Glutamatergic neuron (in vitro differentiated cells): Measurements from ENCODE around the gene BMP8B. TPM values are rescaled to one million over a fixed set of nuclear protein-coding genes. Genes with fewer than 3 reads are reported as not detected.
"Not testable (repeated sequence)": the region's sequence is repeated elsewhere in the genome, so short reads cannot be mapped to it uniquely, and the experiment has no call there.

Source experiments
- DNase-seq: peaks from one replicate; pipeline ENCODE4 v3.0.0; 2022
- H3K27ac Mint-ChIP-seq: one replicate; pipeline ENCODE4 v1.8.0; 2020; ENCODE audit warnings: mild to moderate bottlenecking, mixed read lengths, inconsistent platforms; ENCODE audit not compliant: unreplicated experiment
- H3K27me3 Mint-ChIP-seq: one replicate; pipeline ENCODE4 v1.8.0; 2020; ENCODE audit warnings: mild to moderate bottlenecking, moderate library complexity, mixed read lengths, inconsistent platforms; ENCODE audit not compliant: unreplicated experiment
- H3K36me3 Mint-ChIP-seq: one replicate; pipeline ENCODE4 v1.8.0; 2020; ENCODE audit warnings: mild to moderate bottlenecking, mixed read lengths, inconsistent platforms; ENCODE audit not compliant: unreplicated experiment
- H3K4me1 Mint-ChIP-seq: one replicate; pipeline ENCODE4 v1.8.0; 2020; ENCODE audit warnings: mild to moderate bottlenecking, low read depth, mixed read lengths, inconsistent platforms; ENCODE audit not compliant: unreplicated experiment
- H3K4me3 Mint-ChIP-seq: one replicate; pipeline ENCODE4 v1.8.0; 2020; ENCODE audit warnings: mild to moderate bottlenecking, mixed read lengths, inconsistent platforms; ENCODE audit not compliant: unreplicated experiment
- H3K9me3 Mint-ChIP-seq: one replicate; pipeline ENCODE4 v1.8.0; 2020; ENCODE audit warnings: mild to moderate bottlenecking, moderate library complexity, mixed read lengths, inconsistent platforms; ENCODE audit not compliant: unreplicated experiment
- CTCF ChIP-seq: fragments of 200-600 bp; sonication (generic); IDR thresholded peaks from one replicate; pipeline ENCODE4 v1.5.0; 2021; ENCODE audit not compliant: partially characterized antibody, unreplicated experiment
- total RNA-seq: library from RNA; stranded (reverse); fragmentation: NEBNext Ultra II Directional; extraction: Animal tissue kit (Norgen Biotek cat#: 25700); gene quantifications from one replicate; pipeline ENCODE4 v1.2.1, GENCODE V29; 2021; ENCODE audit not compliant: unreplicated experiment

Gene BMP8B
- total RNA-seq, 1 donor from 2014 or later = 0.12 TPM

- Mint-ChIP-seq H3K27ac (no peak overlapping the region), H3K4me3 (no peak overlapping the region), H3K27me3 (no peaks in the 10 kb centered on the region), H3K36me3 (no peaks in the 10 kb centered on the region), H3K4me1 (peaks cover 5% of the 10 kb centered on the region), H3K9me3 (peaks cover 2% of the 10 kb centered on the region)
- TF ChIP-seq CTCF = no peak
- DNase-seq = no peak
These were observed 38.5 kb upstream of the BMP8B start for GRCh38 chr1:39827201-39827600.

GRCh38 chr1:39826583-39826982 is 37.9 kb upstream of the BMP8B start:
- Mint-ChIP-seq H3K9me3 (peaks cover 2% of the 10 kb centered on the region), H3K36me3 (no peaks in the 10 kb centered on the region), H3K4me1 (peaks cover 5% of the 10 kb centered on the region), H3K27ac (no peak overlapping the region), H3K27me3 (no peaks in the 10 kb centered on the region), H3K4me3 (no peak overlapping the region)
- TF ChIP-seq CTCF = no peak
- DNase-seq = no peak

- no peak for DNase-seq
- Mint-ChIP-seq H3K4me3 (no peak overlapping the region), H3K9me3 (peaks cover 2% of the 10 kb centered on the region), H3K36me3 (no peaks in the 10 kb centered on the region), H3K27ac (no peak overlapping the region), H3K27me3 (no peaks in the 10 kb centered on the region), H3K4me1 (peaks cover 5% of the 10 kb centered on the region)
- TF ChIP-seq CTCF = no peak
These were observed 36.8 kb upstream of the BMP8B start for GRCh38 chr1:39825432-39825941.

GRCh38 chr1:39823450-39823849 is 34.8 kb upstream of the BMP8B start:
- not testable (repeated sequence) for H3K9me3 Mint-ChIP-seq, H3K36me3 Mint-ChIP-seq, H3K4me1 Mint-ChIP-seq

GRCh38 chr1:39822146-39822545 is 33.5 kb upstream of the BMP8B start:
- Mint-ChIP-seq H3K27me3 (no peaks in the 10 kb centered on the region), H3K36me3 (no peaks in the 10 kb centered on the region), H3K9me3 (peaks cover 1% of the 10 kb centered on the region), H3K27ac (no peak overlapping the region), H3K4me1 (peaks cover 3% of the 10 kb centered on the region), H3K4me3 (no peak overlapping the region)
- no peak for TF ChIP-seq CTCF
- no peak for DNase-seq

More at GRCh38 chr1:39823450-39823849, 34.8 kb upstream of the BMP8B start:
- not testable (repeated sequence) for H3K4me3 Mint-ChIP-seq, H3K27ac Mint-ChIP-seq, DNase-seq, H3K27me3 Mint-ChIP-seq
